HG03064 (cell line): ENCODE results near the gene NUDT9.
A peak's percentile ranks its signal among the peaks of the same experiment; 100 is the strongest.
"Not testable (repeated sequence)": the region's sequence is repeated elsewhere in the genome, so short reads cannot be mapped to it uniquely, and the experiment has no call there.

Source experiments
- ATAC-seq: cut with Tn5 transposase; IDR thresholded peaks from one replicate; pipeline ENCODE4 v1.9.1; 2021; ENCODE audit warnings: low read depth; ENCODE audit not compliant: unreplicated experiment

Gene NUDT9

GRCh38 chr4:87451537-87451936 is 29.2 kb downstream of the NUDT9 start:
- no peak for ATAC-seq

DNA sequence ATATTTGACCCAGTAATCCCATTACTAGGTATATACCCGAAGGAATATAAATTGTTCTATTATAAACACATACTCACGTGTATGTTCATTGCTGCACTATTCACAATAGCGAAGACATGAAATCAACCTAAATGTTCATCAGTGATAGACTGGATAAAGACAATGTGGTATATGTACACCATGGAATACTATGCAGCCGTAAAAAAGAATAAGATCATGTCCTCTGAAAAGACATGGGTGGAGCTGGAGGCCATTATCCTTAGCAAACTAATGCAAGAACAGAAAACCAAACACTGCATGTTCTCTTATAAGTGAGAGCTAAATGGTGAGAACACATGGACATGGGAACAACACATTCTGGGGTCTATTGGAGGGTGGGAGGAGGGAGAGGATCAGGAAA is 36.5 kb downstream of the NUDT9 start:
- no peak for ATAC-seq

DNA sequence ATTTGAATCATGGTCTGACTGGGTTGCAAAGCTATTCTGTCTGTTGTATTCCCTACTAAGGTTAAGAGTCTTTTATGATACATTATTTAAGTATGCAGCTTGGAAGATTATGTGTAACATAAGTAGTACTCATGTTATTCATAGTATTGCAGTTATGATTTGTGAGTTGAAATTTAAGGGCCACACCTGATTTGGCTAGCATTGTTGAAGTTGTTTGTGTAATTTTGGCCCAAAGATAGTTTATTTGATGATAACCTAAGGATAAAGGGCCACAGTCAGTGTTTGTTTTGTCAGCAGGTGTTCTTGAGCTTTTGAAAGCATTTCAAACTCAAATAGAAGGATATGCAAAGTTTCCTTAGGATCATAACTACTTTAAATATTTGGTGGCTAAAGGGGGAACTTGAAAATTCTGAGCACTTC is 38.9 kb downstream of the NUDT9 start:
- no peak for ATAC-seq

GRCh38 chr4:87462102-87462501 is 39.7 kb downstream of the NUDT9 start:
- ATAC-seq = no peak

DNA sequence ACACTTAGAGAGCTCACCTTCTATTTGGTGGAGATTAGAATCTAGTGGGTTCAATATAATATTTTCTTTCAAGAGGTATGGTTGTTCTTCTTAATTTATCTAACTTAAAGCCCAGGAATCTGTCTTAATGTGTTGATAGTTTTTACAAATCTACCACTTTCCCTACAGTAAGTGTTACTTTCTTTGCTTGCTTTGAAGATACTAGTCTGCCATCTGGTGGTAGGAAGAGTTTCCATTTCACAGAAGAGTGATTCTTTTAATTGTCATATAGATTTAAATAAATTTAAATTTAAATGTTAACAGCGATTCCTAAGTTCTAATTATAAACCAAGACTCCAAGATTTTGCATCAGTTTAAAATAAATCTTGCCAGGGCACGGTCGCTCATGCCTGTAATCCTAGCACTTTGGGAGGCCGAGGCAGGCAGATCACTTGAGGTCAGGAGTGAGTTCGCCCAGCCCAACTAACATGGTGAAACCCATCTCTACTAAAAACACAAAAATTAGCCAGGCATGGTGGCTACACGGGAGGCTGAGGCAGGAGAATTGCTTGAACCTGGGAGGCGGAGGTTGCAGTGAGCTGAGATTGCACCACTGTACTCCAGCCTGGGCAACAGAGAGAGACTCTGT is 43.5 kb downstream of the NUDT9 start:
- no peak for ATAC-seq

DNA sequence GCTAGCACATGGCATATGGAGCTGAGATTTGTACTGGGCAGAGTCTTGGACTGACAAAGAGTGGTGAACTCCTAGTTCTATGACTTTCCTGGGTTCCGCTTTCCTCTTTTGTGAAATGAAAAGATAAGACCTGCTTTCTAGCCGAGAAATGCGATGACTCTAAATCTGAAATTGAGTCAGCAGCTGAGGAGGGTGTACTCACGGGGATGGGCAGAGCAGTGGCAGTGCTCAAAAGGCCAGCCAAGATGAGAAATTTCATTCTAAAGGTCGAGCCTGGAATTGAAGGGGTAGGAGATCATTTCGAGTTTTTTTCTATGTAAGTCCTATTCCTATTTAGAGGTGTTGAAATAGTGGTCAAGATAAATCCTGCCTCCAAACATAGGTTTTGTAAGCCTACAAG is 47.0 kb downstream of the NUDT9 start:
- no peak for ATAC-seq

DNA sequence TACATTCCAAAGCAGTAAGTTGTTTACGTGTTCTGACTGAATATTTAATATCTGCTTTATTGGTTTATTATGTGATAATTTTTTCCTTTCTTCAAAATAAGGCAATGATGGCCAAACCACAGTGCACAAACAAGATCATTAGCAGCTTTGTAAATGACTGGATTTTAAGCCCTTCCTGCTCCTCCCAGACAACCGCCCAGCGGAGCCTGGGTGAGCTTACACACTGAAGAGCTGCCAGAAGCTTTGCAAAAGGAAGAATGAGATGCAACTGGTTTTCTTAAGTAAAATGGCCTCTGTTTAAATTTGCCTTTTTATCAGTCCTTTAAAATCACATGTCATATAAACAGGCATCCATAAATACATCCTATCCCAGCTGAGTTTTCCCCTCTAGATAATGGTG is 54.6 kb downstream of the NUDT9 start:
- no peak for ATAC-seq

DNA sequence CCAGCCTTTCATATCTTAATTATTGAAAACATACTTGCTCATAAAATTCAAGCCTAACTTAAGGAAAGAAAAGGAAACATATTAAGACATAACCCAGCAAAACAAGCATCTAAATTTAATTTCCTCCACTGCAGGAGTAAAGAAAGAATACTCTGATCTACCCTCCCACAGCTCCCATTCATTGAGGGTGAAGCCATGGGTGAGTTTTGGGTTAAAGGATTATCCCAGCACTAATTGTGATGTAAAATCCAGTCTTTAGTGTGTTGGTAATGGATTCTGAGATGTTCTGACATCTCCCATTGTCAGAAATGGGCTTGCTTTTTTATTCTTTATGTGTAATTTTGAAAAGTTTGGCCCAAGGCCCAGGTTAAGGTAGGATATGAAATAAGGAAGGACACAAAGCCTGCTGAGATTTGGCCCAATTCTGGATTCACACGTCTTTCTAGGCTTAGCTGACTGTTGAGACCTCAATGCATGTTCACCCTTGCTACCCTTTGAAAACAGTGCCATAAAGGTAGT is 56.4 kb downstream of the NUDT9 start:
- no peak for ATAC-seq

- ATAC-seq = no peak
Measured at GRCh38 chr4:87481377-87481776, 59.0 kb downstream of the NUDT9 start.

- not testable (repeated sequence) for ATAC-seq
Measured at GRCh38 chr4:87483247-87483646, 60.9 kb downstream of the NUDT9 start.

- not testable (repeated sequence) for ATAC-seq
Measured at GRCh38 chr4:87488666-87489065, 66.3 kb downstream of the NUDT9 start.

DNA sequence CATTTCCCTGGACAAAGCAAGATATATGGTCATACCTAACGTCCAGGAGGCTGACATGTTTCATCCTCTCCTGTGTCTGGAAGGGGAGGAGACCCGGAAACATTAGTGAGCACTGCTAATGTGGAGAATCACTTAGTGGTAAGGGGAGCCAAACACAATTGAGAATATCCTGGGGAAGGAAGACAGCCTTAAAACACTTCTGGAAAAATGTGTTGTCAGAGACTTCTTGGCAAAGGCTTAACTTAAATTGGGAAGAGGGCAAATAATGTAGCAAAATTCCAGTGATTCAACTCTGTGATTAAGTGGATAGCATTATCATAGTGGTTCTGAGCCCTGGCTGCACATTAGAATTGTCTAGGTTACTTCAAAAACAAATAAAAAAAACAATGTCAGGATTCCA is 67.3 kb downstream of the NUDT9 start:
- no peak for ATAC-seq

- ATAC-seq = no peak
Measured at GRCh38 chr4:87490664-87491369, 68.4 kb downstream of the NUDT9 start.

DNA sequence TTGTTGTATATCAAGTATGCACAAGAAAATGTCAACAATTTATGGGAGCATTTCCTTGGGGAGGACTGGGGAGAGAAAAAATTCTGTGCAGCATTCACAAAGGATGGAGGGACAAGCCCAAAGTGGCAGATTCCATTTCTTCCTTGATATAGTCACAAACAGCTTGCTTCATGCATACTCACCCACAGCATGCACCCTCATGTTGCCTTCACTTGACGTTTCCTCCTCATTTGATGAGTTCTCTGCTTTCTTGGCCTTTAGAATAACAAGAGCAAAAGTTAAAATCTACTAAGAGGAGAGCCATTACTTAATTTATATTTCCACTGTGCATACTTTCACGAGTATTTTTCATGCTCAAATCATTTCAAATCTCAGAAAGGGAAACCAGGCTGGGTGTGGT is 69.1 kb downstream of the NUDT9 start:
- no peak for ATAC-seq

DNA sequence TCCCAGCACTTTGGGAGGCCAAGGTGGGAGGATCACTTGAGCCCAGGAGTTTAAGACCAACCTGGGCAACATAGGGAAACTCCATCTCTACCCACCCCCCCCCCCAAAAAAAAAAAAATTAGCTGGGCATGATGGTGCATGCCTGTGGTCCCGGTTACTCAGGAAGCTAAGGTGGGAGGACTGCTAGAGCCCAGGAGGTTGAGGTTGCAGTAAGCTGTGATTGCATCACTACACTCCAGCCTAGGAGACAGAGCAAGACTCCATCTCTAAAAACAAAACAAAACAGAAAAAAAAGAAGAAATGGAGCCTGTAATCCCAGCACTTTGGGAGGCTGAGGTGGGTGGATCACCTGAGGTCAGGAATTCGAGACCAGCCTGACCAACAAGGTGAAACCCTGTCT is 69.5 kb downstream of the NUDT9 start:
- ATAC-seq = not testable (repeated sequence)

GRCh38 chr4:87493115-87493514 is 70.7 kb downstream of the NUDT9 start:
- ATAC-seq = no peak

- no peak for ATAC-seq
Measured at GRCh38 chr4:87497159-87497558, 74.8 kb downstream of the NUDT9 start.

GRCh38 chr4:87497578-87497977 is 75.2 kb downstream of the NUDT9 start:
- no peak for ATAC-seq

DNA sequence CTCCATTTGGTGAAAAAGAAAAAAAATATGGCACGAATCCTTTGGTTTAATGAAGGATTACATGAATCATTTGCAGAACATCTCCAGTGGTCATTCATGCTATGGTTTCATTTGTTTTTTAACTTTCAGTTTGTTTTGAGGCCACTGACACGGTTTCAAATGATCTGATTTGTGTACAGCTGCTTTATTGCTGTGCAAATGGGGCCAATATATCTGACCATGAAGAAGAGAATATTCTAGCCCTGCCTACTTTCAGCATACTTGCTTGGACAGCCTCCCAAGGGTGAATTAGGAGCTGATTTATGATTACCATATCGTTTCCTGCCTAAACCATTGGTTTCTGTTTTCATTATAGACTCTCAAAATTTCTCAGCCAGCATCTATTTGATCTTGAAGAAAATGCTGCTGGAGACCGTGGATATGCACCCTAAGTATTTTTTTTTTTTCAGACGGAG is 76.1 kb downstream of the NUDT9 start:
- ATAC-seq = peak; percentile 65

GRCh38 chr4:87499403-87500091 is 77.2 kb downstream of the NUDT9 start:
- peak; percentile 74 for ATAC-seq

DNA sequence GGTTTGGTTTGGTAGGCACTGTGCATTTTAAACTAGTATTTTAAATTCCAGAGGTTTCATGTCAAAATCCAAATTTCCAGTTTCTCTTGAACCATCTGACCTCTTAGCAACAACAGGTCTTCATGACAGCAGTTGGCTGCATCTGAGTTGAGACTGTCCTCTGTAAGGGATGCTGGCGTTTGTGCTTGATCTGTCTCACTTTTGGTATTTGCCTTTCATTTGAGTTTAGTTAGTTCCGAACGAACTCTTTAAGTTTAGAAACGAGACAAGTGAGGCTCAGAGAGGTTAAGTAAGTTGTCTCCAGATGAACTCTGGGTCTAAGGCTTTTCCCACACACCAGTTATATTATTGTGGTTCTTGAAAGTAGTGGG is 77.7 kb downstream of the NUDT9 start:
- ATAC-seq = peak; percentile 52
